GM23338 (cell line): ENCODE results near the gene PEX10. TPM values are rescaled to one million over a fixed set of nuclear protein-coding genes. Genes with fewer than 3 reads are reported as not detected.

Source experiments
- ATAC-seq: fragments of 200-7000 bp; cut with Tn5 transposase; 3 replicates; pipeline ENCODE4 v1.9.1; 2020
- DNase-seq: peaks from one replicate; pipeline ENCODE4 v3.0.0-alpha.2; 2015; ENCODE audit warnings: low spot score
- H2AFZ ChIP-seq: fragments of 200-600 bp; sonication (generic); 2 replicates; pipeline ENCODE4 v1.8.0; 2016; ENCODE audit warnings: antibody characterized with exemption, mild to moderate bottlenecking, moderate library complexity
- H3F3A ChIP-seq: fragments of 200-600 bp; sonication (generic); replicated peaks from 2 replicates; pipeline ENCODE4 v1.8.0; 2017; ENCODE audit warnings: antibody characterized with exemption, mixed run types, low read depth
- H3K27ac ChIP-seq: fragments of 200-600 bp; sonication (generic); 2 replicates; pipeline ENCODE4 v1.6.1; 2016; ENCODE audit warnings: low read depth
- H3K27me3 ChIP-seq: fragments of 200-600 bp; sonication (generic); 2 replicates; pipeline ENCODE4 v1.8.0; 2016; ENCODE audit warnings: mild to moderate bottlenecking, mixed run types, moderate library complexity; ENCODE audit not compliant: insufficient read depth
- H3K36me3 ChIP-seq: fragments of 200-600 bp; sonication (generic); 2 replicates; pipeline ENCODE4 v1.8.0; 2016; ENCODE audit warnings: mild to moderate bottlenecking; ENCODE audit not compliant: insufficient read depth
- H3K4me1 ChIP-seq: fragments of 200-600 bp; sonication (generic); 2 replicates; pipeline ENCODE4 v1.8.0; 2016; ENCODE audit warnings: mild to moderate bottlenecking, moderate library complexity; ENCODE audit not compliant: insufficient read depth
- H3K4me2 ChIP-seq: fragments of 200-600 bp; sonication (generic); 2 replicates; pipeline ENCODE4 v1.7.1; 2017; ENCODE audit warnings: mixed run types
- H3K4me3 ChIP-seq: fragments of 200-600 bp; sonication (generic); 2 replicates; pipeline ENCODE4 v1.6.1; 2016; ENCODE audit warnings: mixed run types
- H3K79me2 ChIP-seq: fragments of 200-600 bp; sonication (generic); replicated peaks from 2 replicates; pipeline ENCODE4 v1.8.0; 2017; ENCODE audit warnings: mild to moderate bottlenecking; ENCODE audit not compliant: insufficient read depth
- H3K9me2 ChIP-seq: fragments of 200-600 bp; sonication (generic); 2 replicates; pipeline ENCODE4 v1.8.0; 2017; ENCODE audit not compliant: insufficient read depth
- H4K20me1 ChIP-seq: fragments of 200-600 bp; sonication (generic); replicated peaks from 2 replicates; pipeline ENCODE4 v1.8.0; 2017; ENCODE audit warnings: mild to moderate bottlenecking; ENCODE audit not compliant: insufficient read depth
- H3K27ac Mint-ChIP-seq: 2 replicates; pipeline ENCODE4 v1.8.0; 2020; ENCODE audit warnings: inconsistent platforms, mild to moderate bottlenecking, moderate library complexity, mixed read lengths
- H3K27me3 Mint-ChIP-seq: 3 replicates; pipeline ENCODE4 v1.8.0; 2022; ENCODE audit warnings: low read depth, mild to moderate bottlenecking, moderate library complexity, mixed read lengths, inconsistent platforms; ENCODE audit not compliant: insufficient read depth, poor library complexity
- H3K36me3 Mint-ChIP-seq: 3 replicates; pipeline ENCODE4 v1.8.0; 2021; ENCODE audit warnings: low read depth, mild to moderate bottlenecking, inconsistent platforms, moderate library complexity, mixed read lengths
- H3K4me1 Mint-ChIP-seq: 3 replicates; pipeline ENCODE4 v1.8.0; 2020; ENCODE audit warnings: mild to moderate bottlenecking, inconsistent platforms, mixed read lengths
- H3K4me3 Mint-ChIP-seq: 3 replicates; pipeline ENCODE4 v1.8.0; 2021; ENCODE audit warnings: moderate library complexity, mild to moderate bottlenecking, inconsistent platforms, mixed read lengths
- H3K9me3 Mint-ChIP-seq: 3 replicates; pipeline ENCODE4 v1.8.0; 2020; ENCODE audit warnings: moderate library complexity, mild to moderate bottlenecking, inconsistent platforms, mixed read lengths
- CREB1 ChIP-seq: fragments of 250-450 bp; sonication (Bioruptor Pico); IDR thresholded peaks from 2 replicates; pipeline ENCODE4 v1.5.0; 2020; ENCODE audit warnings: low read depth, mild to moderate bottlenecking, moderate library complexity
- EZH2 ChIP-seq: fragments of 200-600 bp; sonication (generic); IDR thresholded peaks from one replicate; pipeline ENCODE4 v1.8.0; 2017; ENCODE audit warnings: antibody characterized with exemption, mild to moderate bottlenecking, low read depth; ENCODE audit not compliant: unreplicated experiment
- JUNB ChIP-seq: IDR thresholded peaks from one replicate; pipeline ENCODE4 v1.6.1; 2016; ENCODE audit warnings: antibody characterized with exemption; ENCODE audit not compliant: unreplicated experiment
- ZNF114 ChIP-seq: fragments of 250-450 bp; sonication (Bioruptor Pico); IDR thresholded peaks from 2 replicates; pipeline ENCODE4 v1.5.0; 2020; ENCODE audit warnings: mild to moderate bottlenecking, moderate library complexity
- ZNF331 ChIP-seq: fragments of 250-450 bp; sonication (Bioruptor Pico); IDR thresholded peaks from 2 replicates; pipeline ENCODE4 v1.5.0; 2020; ENCODE audit warnings: low read depth, mild to moderate bottlenecking, moderate library complexity
- polyA plus RNA-seq: library from polyadenylated mRNA; unstranded; fragments of >200 nt; fragmentation: Nextera tagmentation; extraction: Ambion mirVana; gene quantifications from 2 replicates; pipeline ENCODE4 v1.2.1, GENCODE V29; 2016
- total RNA-seq: library from RNA; depleted of rRNA; stranded (reverse); fragments of >200 nt; shearing (Covaris generic); gene quantifications from 2 replicates; pipeline ENCODE4 v1.2.3, GENCODE V29; 2014
- TF ChIP-seq, protein P1 (sequence below), 2 experiments: fragments of 200-600 bp in 1 of 2; sonication (generic) in 1 of 2; conservative IDR thresholded peaks; 2 replicates each; pipeline versions ENCODE4 v1.5.1 to v1.6.1; 2016 to 2017; ENCODE audit warnings: antibody characterized with exemption in 2 of 2, low read depth in 2 of 2, mild to moderate bottlenecking in 2 of 2, moderate library complexity in 1 of 2

Gene PEX10
- total and polyA plus RNA-seq, 2 experiments from 2014 or later: 15.0 to 53.9 TPM

GRCh38 chr1:2356401-2356800, 56.0 kb downstream of the PEX10 start:
- ATAC-seq: no peak

DNA sequence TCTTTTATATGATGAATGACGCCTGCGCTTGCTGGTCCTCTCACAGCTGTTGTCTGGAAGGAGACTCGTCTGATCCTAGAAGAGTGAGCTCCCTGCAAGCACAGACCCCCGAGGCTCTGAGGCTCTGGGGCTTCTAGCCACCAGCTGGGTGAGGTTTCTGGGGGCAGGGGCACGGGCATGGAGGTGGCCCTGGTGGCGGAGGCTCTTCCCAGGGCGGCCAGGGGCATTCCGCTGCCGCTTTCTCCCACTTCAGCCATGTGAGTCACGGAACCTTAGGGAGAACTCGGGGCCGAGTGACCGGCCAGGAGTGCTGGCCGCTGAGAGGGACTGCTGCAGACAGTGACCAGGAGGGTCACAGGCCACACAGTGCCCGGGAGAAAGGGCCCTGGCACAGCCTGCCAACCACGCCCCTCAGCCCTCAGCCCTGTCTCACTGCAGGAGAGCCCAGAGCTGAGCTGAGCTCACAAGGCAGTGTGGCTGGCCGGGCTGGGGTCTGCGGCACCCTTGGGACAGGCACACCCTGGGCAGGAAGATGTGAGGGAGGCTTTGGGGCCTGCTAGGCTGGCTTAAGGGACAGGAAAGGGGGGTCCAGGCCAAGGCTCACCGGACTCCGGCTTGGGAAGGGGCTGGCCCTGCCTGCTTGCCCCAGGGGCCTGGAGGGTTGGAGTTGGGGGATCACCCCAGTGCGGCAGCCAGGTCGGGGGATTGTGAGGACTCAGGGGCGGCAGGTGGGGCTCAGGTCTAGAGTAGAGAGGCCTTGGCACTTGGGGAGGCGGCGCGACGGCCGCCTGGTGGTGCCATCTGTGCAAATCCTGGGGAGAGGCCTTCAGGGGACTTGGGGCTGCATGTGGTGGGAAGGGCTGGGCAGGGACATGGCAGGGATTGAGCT, 56.7 kb downstream of the PEX10 start:
- Histone ChIP-seq H3K4me2 (no peak overlapping the region), H3K27ac (no peak overlapping the region), H3K4me3 (no peak overlapping the region), H2AFZ (no peak overlapping the region), H3K36me3 (no peaks in the 10 kb centered on the region), H3K4me1 (no peaks in the 10 kb centered on the region), H3F3A (no peaks in the 10 kb centered on the region), H3K79me2 (no peaks in the 10 kb centered on the region), H4K20me1 (no peaks in the 10 kb centered on the region), H3K27me3 (no peaks in the 10 kb centered on the region), H3K9me2 (no peaks in the 10 kb centered on the region)
- DNase-seq (no peak), ATAC-seq (no peak)
- no peaks in the 10 kb centered on the region for H3K9me3 Mint-ChIP-seq
- no peaks in the 10 kb centered on the region; the same call in 2 of the 3 replicates for H3K36me3 Mint-ChIP-seq
- H3K4me1 Mint-ChIP-seq: no peaks in the 10 kb centered on the region
- no peak overlapping the region for H3K27ac Mint-ChIP-seq
- peaks cover 7% of the 10 kb centered on the region for H3K27me3 Mint-ChIP-seq
- no peak overlapping the region for H3K4me3 Mint-ChIP-seq
- TF ChIP-seq EZH2: no peak
- TF ChIP-seq, protein P1, sequence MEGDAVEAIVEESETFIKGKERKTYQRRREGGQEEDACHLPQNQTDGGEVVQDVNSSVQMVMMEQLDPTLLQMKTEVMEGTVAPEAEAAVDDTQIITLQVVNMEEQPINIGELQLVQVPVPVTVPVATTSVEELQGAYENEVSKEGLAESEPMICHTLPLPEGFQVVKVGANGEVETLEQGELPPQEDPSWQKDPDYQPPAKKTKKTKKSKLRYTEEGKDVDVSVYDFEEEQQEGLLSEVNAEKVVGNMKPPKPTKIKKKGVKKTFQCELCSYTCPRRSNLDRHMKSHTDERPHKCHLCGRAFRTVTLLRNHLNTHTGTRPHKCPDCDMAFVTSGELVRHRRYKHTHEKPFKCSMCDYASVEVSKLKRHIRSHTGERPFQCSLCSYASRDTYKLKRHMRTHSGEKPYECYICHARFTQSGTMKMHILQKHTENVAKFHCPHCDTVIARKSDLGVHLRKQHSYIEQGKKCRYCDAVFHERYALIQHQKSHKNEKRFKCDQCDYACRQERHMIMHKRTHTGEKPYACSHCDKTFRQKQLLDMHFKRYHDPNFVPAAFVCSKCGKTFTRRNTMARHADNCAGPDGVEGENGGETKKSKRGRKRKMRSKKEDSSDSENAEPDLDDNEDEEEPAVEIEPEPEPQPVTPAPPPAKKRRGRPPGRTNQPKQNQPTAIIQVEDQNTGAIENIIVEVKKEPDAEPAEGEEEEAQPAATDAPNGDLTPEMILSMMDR (conservative IDR thresholded peaks at IDR 0.05; ENCODE audit: low read depth in 2 of 2): no peak
- no peak for TF ChIP-seq ZNF331 (CRISPR knock-in tag)

More at GRCh38 chr1:2356401-2356800, 56.0 kb downstream of the PEX10 start:
- no peaks in the 10 kb centered on the region for H3K4me1 ChIP-seq
- H3K4me3 Mint-ChIP-seq: no peak overlapping the region
- TF ChIP-seq JUNB (no peak), CREB1 (CRISPR knock-in tag) (no peak), ZNF114 (CRISPR knock-in tag) (no peak)
- TF ChIP-seq, protein P1 (conservative IDR thresholded peaks at IDR 0.05; ENCODE audit: low read depth in 2 of 2): no peak
- H3K4me3 ChIP-seq: no peak overlapping the region
- H2AFZ ChIP-seq: no peak overlapping the region
- no peaks in the 10 kb centered on the region for H3K4me1 Mint-ChIP-seq
- no peak for DNase-seq
- no peaks in the 10 kb centered on the region for H3K79me2 ChIP-seq
- H3K4me2 ChIP-seq: no peak overlapping the region
- no peaks in the 10 kb centered on the region for H3K27me3 ChIP-seq
- no peak overlapping the region for H3K27ac Mint-ChIP-seq
- no peaks in the 10 kb centered on the region for H3K9me2 ChIP-seq
- H4K20me1 ChIP-seq: no peaks in the 10 kb centered on the region
- no peaks in the 10 kb centered on the region for H3K36me3 ChIP-seq
- no peak overlapping the region for H3K27ac ChIP-seq
- no peaks in the 10 kb centered on the region; the same call in 2 of the 3 replicates for H3K36me3 Mint-ChIP-seq
- H3F3A ChIP-seq: no peaks in the 10 kb centered on the region
- no peaks in the 10 kb centered on the region for H3K9me3 Mint-ChIP-seq
- peaks cover 7% of the 10 kb centered on the region for H3K27me3 Mint-ChIP-seq
